Muscle of leg (tissue), 11 donors: ENCODE data around the gene AEN. TPM values are rescaled to one million over a fixed set of nuclear protein-coding genes. Genes with fewer than 3 reads are reported as not detected.

Source experiments
- DNase-seq: peaks from one replicate; pipeline ENCODE4 v3.0.0; 2013
- H3K27ac ChIP-seq: one replicate; pipeline ENCODE4 v1.5.1; 2013; ENCODE audit warnings: mild to moderate bottlenecking, low read length, control low read depth
- H3K27me3 ChIP-seq: one replicate; pipeline ENCODE4 v1.6.1; 2013; ENCODE audit warnings: low read length; ENCODE audit not compliant: control insufficient read depth, insufficient read depth
- H3K36me3 ChIP-seq: one replicate; pipeline ENCODE4 v1.6.1; 2013; ENCODE audit warnings: low read length; ENCODE audit not compliant: control insufficient read depth, insufficient read depth
- H3K4me1 ChIP-seq: one replicate; pipeline ENCODE4 v1.6.1; 2013; ENCODE audit warnings: low read length; ENCODE audit not compliant: control insufficient read depth, insufficient read depth
- H3K4me3 ChIP-seq: one replicate; pipeline ENCODE4 v1.5.1; 2013; ENCODE audit warnings: low read length, control low read depth
- H3K9me3 ChIP-seq: replicated peaks from 2 replicates; pipeline ENCODE4 v1.6.1; 2013; ENCODE audit warnings: low read depth, low read length; ENCODE audit not compliant: control insufficient read depth
- WGBS: methylation state at CpG from one replicate; pipeline ENCODE4 v1.1.5; 2013; ENCODE audit warnings: missing lambda C conversion rate; ENCODE audit not compliant: insufficient coverage; 5-methylcytosine and 5-hydroxymethylcytosine counted together
- polyA plus RNA-seq, 8 donors: library from polyadenylated mRNA; unstranded; fragments of 120-200 nt; gene quantifications; one replicate each; pipeline versions ENCODE4 v1.2.1 to v1.2.3, GENCODE V29; 2013; ENCODE audit warnings: inconsistent platforms in 1 of 8, low replicate concordance in 1 of 8; ENCODE audit not compliant: insufficient read length in 8 of 8, insufficient read depth in 1 of 8
- total RNA-seq: library from RNA; stranded (reverse); fragments of 120-200 nt; gene quantifications from one replicate; pipeline ENCODE4 v1.2.4, GENCODE V29; 2013

Gene AEN
- total and polyA plus RNA-seq, 9 donors = 4.1 to 7.8 (median 5.9) TPM

- Histone ChIP-seq H3K4me1 (peaks cover 17% of the 10 kb centered on the region), H3K27ac (no peak overlapping the region), H3K4me3 (no peak overlapping the region), H3K27me3 (peaks cover 41% of the 10 kb centered on the region), H3K36me3 (no peaks in the 10 kb centered on the region), H3K9me3 (no peaks in the 10 kb centered on the region)
- WGBS = 5% methylated on average over 13 of the region's 14 CpGs
- no peak for DNase-seq
These were observed 17.3 kb upstream of the AEN start for GRCh38 chr15:88603885-88604284.

- WGBS = under 1% methylated on average over 37 of the region's 46 CpGs
- Histone ChIP-seq H3K9me3 (no peaks in the 10 kb centered on the region), H3K36me3 (no peaks in the 10 kb centered on the region), H3K27me3 (peaks cover 41% of the 10 kb centered on the region), H3K4me1 (peaks cover 17% of the 10 kb centered on the region), H3K4me3 (no peak overlapping the region), H3K27ac (no peak overlapping the region)
- DNase-seq = no peak
These were observed 16.6 kb upstream of the AEN start for GRCh38 chr15:88604381-88605188.

- peak; percentile 66 for DNase-seq
- no peak overlapping the region for H3K4me3 ChIP-seq
- no peaks in the 10 kb centered on the region for H3K36me3 ChIP-seq
- no peak overlapping the region for H3K27ac ChIP-seq
- under 1% methylated on average over 53 of the region's 58 CpGs for WGBS
- no peaks in the 10 kb centered on the region for H3K9me3 ChIP-seq
- H3K27me3 ChIP-seq = peaks cover 38% of the 10 kb centered on the region
- peaks cover 17% of the 10 kb centered on the region for H3K4me1 ChIP-seq
These were observed 15.7 kb upstream of the AEN start for GRCh38 chr15:88605189-88606069.

GRCh38 chr15:88606070-88606794 lies 14.9 kb upstream of the AEN start:
- Histone ChIP-seq H3K27me3 (peaks cover 38% of the 10 kb centered on the region), H3K4me1 (peaks cover 17% of the 10 kb centered on the region), H3K4me3 (no peak overlapping the region), H3K36me3 (no peaks in the 10 kb centered on the region), H3K27ac (no peak overlapping the region), H3K9me3 (no peaks in the 10 kb centered on the region)
- 9% methylated on average over 14 of the region's 26 CpGs for WGBS
- no peak for DNase-seq

DNA sequence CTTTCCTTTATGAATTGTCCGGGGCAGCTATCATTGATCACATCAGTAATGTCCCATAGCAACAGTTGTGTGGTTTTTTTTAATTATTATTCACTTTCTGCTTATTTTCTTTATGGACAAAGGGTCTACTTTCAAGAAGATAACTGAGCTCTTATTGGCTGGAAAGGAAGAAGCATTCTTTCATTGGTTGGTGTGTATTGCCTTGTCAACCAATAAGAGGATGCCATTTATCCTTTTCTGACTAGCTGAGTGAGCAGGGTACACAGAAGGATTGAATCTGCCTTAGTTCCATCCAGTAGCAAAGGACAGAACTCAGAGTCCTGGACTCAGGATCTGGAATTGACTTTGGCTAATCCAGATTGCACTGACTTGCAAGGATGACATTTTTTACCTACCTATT lies 13.2 kb upstream of the AEN start:
- Histone ChIP-seq H3K4me1 (peaks cover 17% of the 10 kb centered on the region), H3K36me3 (no peaks in the 10 kb centered on the region), H3K9me3 (no peaks in the 10 kb centered on the region), H3K27ac (no peak overlapping the region), H3K4me3 (no peak overlapping the region), H3K27me3 (peaks cover 38% of the 10 kb centered on the region)
- WGBS = no CpG with 5 or more reads among the region's 1 CpG
- DNase-seq = no peak

- WGBS = no CpG with 5 or more reads among the region's 4 CpGs
- H3K36me3 ChIP-seq = no peaks in the 10 kb centered on the region
- H3K27ac ChIP-seq = no peak overlapping the region
- H3K9me3 ChIP-seq = no peaks in the 10 kb centered on the region
- no peak for DNase-seq
- H3K4me3 ChIP-seq = no peak overlapping the region
- peaks cover 35% of the 10 kb centered on the region for H3K27me3 ChIP-seq
- peaks cover 17% of the 10 kb centered on the region for H3K4me1 ChIP-seq
These were observed 12.4 kb upstream of the AEN start for GRCh38 chr15:88608607-88609181.

- no peak for DNase-seq
- H3K4me3 ChIP-seq = no peak overlapping the region
- WGBS = no CpG with 5 or more reads among the region's 4 CpGs
- H3K27ac ChIP-seq = no peak overlapping the region
- H3K4me1 ChIP-seq = peaks cover 15% of the 10 kb centered on the region
- H3K36me3 ChIP-seq = no peaks in the 10 kb centered on the region
- peaks cover 26% of the 10 kb centered on the region for H3K27me3 ChIP-seq
- H3K9me3 ChIP-seq = no peaks in the 10 kb centered on the region
These were observed 11.6 kb upstream of the AEN start for GRCh38 chr15:88609344-88610090.

GRCh38 chr15:88610701-88611231 lies 10.4 kb upstream of the AEN start:
- Histone ChIP-seq H3K4me1 (peaks cover 3% of the 10 kb centered on the region), H3K27me3 (peaks cover 14% of the 10 kb centered on the region), H3K9me3 (no peaks in the 10 kb centered on the region), H3K27ac (no peak overlapping the region), H3K4me3 (no peak overlapping the region), H3K36me3 (no peaks in the 10 kb centered on the region)
- WGBS = 0% methylated on average over 3 of the region's 4 CpGs
- no peak for DNase-seq

DNA sequence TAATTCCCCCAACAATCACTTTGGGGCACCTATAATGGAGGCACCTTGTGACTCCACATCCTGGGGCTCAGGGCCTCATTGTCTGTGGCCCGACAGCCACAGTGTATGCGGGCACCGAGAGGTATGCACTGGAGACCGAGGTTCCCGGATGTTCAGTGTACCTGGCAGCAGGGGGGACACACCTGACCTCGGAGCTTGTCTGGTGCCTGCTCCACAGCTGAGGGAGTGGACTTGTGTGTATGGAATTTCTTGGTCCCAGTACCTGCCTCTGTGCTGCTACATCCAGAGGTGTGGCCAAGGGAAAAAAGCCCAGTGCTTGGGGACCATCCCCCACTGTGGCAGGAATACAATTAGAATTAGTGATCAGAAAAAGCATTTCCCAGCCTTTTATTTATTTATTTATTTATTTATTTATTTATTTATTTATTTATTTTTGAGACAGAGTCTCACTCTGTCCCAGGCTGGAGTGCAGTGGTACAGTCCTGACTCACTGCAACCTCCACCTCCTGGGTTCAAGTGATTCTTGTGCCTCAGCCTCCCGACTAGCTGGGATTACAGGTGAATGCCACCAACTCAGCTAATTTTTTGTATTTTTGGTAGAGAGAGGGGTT lies 8.8 kb upstream of the AEN start:
- H3K4me1 ChIP-seq = no peaks in the 10 kb centered on the region
- H3K27me3 ChIP-seq = peaks cover 2% of the 10 kb centered on the region
- H3K9me3 ChIP-seq = no peaks in the 10 kb centered on the region
- no peaks in the 10 kb centered on the region for H3K36me3 ChIP-seq
- DNase-seq = no peak
- 63% methylated on average over 6 of the region's 7 CpGs for WGBS
- H3K4me3 ChIP-seq = no peak overlapping the region
- no peak overlapping the region for H3K27ac ChIP-seq
